GM20000 (cell line): ENCODE measurements around the gene TMEFF2.
A peak's percentile ranks its signal among the peaks of the same experiment; 100 is the strongest.

Experiments
- DNase-seq: peaks from one replicate; pipeline ENCODE4 v3.0.0; 2012; ENCODE audit warnings: low spot score
- CTCF ChIP-seq: IDR thresholded peaks from 2 replicates; pipeline ENCODE4 v1.5.1; 2012; ENCODE audit warnings: mild to moderate bottlenecking, control low read depth; ENCODE audit errors: extremely low read depth, missing control alignments

The TMEFF2 gene

GRCh38 chr2:192183296-192183695 lies 11.4 kb downstream of the TMEFF2 start:
- DNase-seq = no peak
- no peak for TF ChIP-seq CTCF

GRCh38 chr2:192166946-192167345 lies 27.8 kb downstream of the TMEFF2 start:
- DNase-seq = no peak
- TF ChIP-seq CTCF = no peak

DNA sequence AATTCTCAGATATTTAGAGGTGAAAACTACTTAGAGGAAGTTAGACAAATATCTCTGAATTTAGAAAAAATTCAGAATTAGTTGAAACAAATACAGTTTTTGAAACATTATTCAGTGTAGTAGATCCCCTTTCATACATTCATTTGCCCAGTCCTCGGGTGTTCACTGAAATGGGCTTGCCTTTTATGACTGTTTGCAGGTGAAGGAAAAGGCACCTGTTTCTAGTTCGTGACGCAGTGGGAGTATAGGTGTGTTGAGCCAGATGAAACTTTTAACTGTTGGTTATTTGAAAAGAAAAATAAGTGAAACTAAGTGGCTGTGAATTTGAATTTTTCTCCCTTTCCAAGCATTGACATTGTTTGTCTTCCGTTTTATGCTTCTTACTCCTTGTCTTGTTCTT lies 28.9 kb downstream of the TMEFF2 start:
- DNase-seq = no peak
- no peak for TF ChIP-seq CTCF

- peak; percentile 82 for TF ChIP-seq CTCF
- DNase-seq = peak; percentile 23
Observed at GRCh38 chr2:192162392-192163042, 32.2 kb downstream of the TMEFF2 start.

DNA sequence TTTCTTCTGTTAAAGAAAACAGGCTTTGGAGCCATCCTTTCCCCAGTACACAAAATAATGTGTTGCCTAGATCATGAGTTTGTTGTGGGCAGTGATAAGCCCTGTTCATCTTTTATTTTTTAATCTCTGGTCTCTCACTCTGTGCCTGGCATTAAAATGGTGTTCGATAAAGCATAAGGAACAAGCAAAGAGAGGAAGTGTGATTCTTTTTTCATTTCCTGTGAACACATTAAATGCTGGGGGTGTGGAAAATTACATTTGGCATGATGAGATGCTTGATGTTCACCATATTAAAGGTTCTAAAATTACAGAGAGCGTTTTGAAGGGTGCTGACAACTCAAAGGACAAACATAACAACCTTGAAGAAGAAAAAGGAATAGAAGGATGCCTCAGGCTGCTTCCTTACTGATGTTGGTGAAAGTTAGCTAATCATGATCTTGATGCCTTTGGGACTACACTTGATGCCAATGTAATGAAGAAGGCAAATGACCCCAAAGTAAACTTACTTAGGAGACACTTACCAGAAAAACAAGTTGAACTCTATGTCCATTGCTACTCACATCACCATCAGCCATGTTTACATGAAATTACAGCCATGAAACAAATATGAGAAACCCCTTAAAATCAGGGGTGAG lies 33.0 kb downstream of the TMEFF2 start:
- TF ChIP-seq CTCF = no peak
- DNase-seq = no peak

DNA sequence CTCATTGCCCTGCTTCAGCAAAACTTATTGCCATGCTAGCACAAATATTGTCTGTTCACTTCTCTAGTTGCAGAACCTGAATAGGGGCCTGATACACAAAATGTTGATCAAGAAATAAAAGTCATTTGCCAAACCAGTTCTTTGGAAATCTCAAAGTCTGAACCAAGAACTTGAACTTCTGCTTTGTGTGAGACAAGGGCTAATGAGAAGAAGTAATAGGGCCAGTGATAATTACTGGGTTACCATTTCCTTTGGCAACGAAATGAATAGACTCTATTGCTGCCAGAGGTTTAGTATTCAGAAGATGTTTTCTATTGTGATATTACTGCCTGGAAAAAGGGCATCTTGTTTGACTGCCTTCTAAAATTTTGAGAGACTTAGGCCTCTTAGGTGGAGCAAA lies 35.0 kb downstream of the TMEFF2 start:
- DNase-seq = no peak
- TF ChIP-seq CTCF = no peak

GRCh38 chr2:192159208-192159607 lies 35.5 kb downstream of the TMEFF2 start:
- no peak for DNase-seq
- no peak for TF ChIP-seq CTCF
